ENCODE measurements around the gene PQBP1. TPM values are rescaled to one million over a fixed set of nuclear protein-coding genes. Genes with fewer than 3 reads are reported as not detected.

PQBP1 gene
- total RNA-seq, 1 donor from 2014 or later = 101 TPM

GRCh38 chrX:48937054-48937907, 39.6 kb downstream of the PQBP1 start:
- FAIRE-seq (no peak), DNase-seq (ENCODE audit: low read depth) (peak; percentile 26)
- H3K27me3 ChIP-seq (ENCODE audit: insufficient read depth, low read length) = no peaks in the 10 kb centered on the region
- H3K27ac ChIP-seq (ENCODE audit: low read depth, low read length) = peak overlapping the region; percentile 12
- Mint-ChIP-seq H3K36me3 (ENCODE audit: low read depth, unreplicated experiment) (no peaks in the 10 kb centered on the region), H3K27ac (ENCODE audit: unreplicated experiment) (no peak overlapping the region), H3K4me3 (ENCODE audit: unreplicated experiment) (no peak overlapping the region), H3K27me3 (ENCODE audit: low read depth, unreplicated experiment) (no peaks in the 10 kb centered on the region), H3K4me1 (ENCODE audit: low read depth, unreplicated experiment) (peaks cover 4% of the 10 kb centered on the region), H3K9me3 (ENCODE audit: unreplicated experiment) (no peaks in the 10 kb centered on the region)
- H3K36me3 ChIP-seq (ENCODE audit: insufficient read depth, low read length) = peaks cover 15% of the 10 kb centered on the region
- H4K20me1 ChIP-seq (ENCODE audit: insufficient read depth, low read length) = peaks cover 61% of the 10 kb centered on the region
- peaks cover 44% of the 10 kb centered on the region for H3K79me2 ChIP-seq (ENCODE audit: insufficient read depth, low read length)
- peaks cover 12% of the 10 kb centered on the region for H3K4me1 ChIP-seq (ENCODE audit: insufficient read depth, low read length)
- H3K9me3 ChIP-seq (ENCODE audit: insufficient read depth, low read depth, low read length) = no peaks in the 10 kb centered on the region
- H3K4me2 ChIP-seq (ENCODE audit: low read length) = peak overlapping the region; percentile 44
- no peak overlapping the region for H3K9ac ChIP-seq (ENCODE audit: low read length)
- no peak overlapping the region for H2AFZ ChIP-seq (ENCODE audit: low read depth, low read length)
- no peak overlapping the region for H3K4me3 ChIP-seq (ENCODE audit: insufficient read depth, low read depth, low read length)
- TF ChIP-seq EZH2 (IDR thresholded peaks at IDR 0.05; ENCODE audit: insufficient read depth, low read length) = no peak
- TF ChIP-seq CTCF (IDR thresholded peaks at IDR 0.05; ENCODE audit: insufficient read depth, low read depth, low read length) = no peak

DNA sequence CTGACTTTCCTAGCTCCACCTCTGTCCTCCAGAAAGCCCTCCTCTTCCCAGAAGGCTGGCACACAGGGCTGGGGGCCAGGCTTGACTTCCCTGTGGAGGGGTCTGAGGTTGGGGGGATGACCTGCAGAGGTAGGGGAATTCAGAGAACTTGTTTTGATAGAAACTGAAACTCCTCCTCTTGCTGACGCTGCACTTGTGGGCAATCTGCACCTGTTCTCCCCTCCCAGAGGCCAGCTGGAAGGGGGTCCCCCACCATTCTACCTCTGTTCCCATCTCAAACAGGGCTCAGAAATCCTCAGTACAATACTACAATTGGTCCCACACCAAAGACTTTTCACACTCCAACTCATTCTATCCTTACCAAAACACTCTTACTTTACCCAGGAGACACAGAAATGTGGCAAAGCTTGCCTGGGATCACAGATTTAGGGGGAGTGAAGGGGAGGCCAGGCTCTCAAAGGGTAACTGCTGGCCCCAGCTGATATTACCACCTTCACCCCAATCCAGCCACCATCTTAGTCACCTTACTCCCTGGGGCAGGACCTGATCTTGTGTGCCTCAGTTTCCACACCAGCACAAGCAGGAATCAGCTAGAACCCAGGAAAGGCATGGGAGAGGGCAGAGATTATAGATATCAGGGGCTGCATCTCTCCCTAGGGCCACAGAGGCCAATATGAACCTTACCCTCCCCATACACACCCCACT, 41.1 kb downstream of the PQBP1 start:
- no peaks in the 10 kb centered on the region for H3K9me3 Mint-ChIP-seq (ENCODE audit: unreplicated experiment)
- Histone ChIP-seq H3K36me3 (ENCODE audit: insufficient read depth, low read length) (peaks cover 12% of the 10 kb centered on the region), H3K4me3 (ENCODE audit: insufficient read depth, low read depth, low read length) (no peak overlapping the region), H3K9me3 (ENCODE audit: insufficient read depth, low read depth, low read length) (no peaks in the 10 kb centered on the region), H3K4me1 (ENCODE audit: insufficient read depth, low read length) (peaks cover 12% of the 10 kb centered on the region), H3K4me2 (ENCODE audit: low read length) (no peak overlapping the region), H4K20me1 (ENCODE audit: insufficient read depth, low read length) (peaks cover 72% of the 10 kb centered on the region), H2AFZ (ENCODE audit: low read depth, low read length) (no peak overlapping the region), H3K9ac (ENCODE audit: low read length) (no peak overlapping the region), H3K27ac (ENCODE audit: low read depth, low read length) (no peak overlapping the region), H3K27me3 (ENCODE audit: insufficient read depth, low read length) (no peaks in the 10 kb centered on the region), H3K79me2 (ENCODE audit: insufficient read depth, low read length) (peaks cover 60% of the 10 kb centered on the region)
- FAIRE-seq = no peak
- H3K36me3 Mint-ChIP-seq (ENCODE audit: low read depth, unreplicated experiment) = no peaks in the 10 kb centered on the region
- no peak for TF ChIP-seq CTCF (IDR thresholded peaks at IDR 0.05; ENCODE audit: insufficient read depth, low read depth, low read length)
- no peak for TF ChIP-seq EZH2 (IDR thresholded peaks at IDR 0.05; ENCODE audit: insufficient read depth, low read length)
- H3K27ac Mint-ChIP-seq (ENCODE audit: unreplicated experiment) = no peak overlapping the region
- no peaks in the 10 kb centered on the region for H3K27me3 Mint-ChIP-seq (ENCODE audit: low read depth, unreplicated experiment)
- H3K4me1 Mint-ChIP-seq (ENCODE audit: low read depth, unreplicated experiment) = peaks cover 4% of the 10 kb centered on the region
- H3K4me3 Mint-ChIP-seq (ENCODE audit: unreplicated experiment) = no peak overlapping the region
- no peak for DNase-seq (ENCODE audit: low read depth)

Data from astrocyte (in vitro differentiated cells and primary cell).